ENCODE results near the gene PRKN. TPM values are rescaled to one million over a fixed set of nuclear protein-coding genes. Genes with fewer than 3 reads are reported as not detected.

Gene PRKN
- total and polyA plus RNA-seq, 2 experiments from 2014 or later, result 2.3 to 3.9 TPM

DNA sequence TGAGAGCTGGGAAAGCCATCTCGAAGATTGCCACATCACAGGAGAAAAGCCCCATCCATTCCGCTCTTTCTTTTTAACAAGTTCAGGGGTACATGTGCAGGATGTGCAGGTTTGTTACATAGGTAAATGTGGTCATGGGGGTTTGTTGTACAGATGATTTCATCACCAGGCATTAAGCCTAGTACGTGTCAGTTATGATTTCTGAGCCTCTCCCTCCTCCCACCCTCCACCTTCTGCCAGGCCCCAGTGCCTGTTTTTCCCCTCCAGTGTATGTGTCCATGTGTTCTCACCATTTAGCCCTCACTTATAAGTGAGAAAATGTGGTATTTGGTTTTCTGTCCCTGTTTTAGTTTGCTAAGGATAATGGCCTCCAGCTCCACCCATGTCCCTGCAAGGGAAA lies 887.2 kb downstream of the PRKN start:
- DNase-seq (ENCODE audit: low spot score), result no peak
- no peaks in the 10 kb centered on the region for H3K79me2 ChIP-seq
- WGBS (ENCODE audit: low lambda C conversion rate, missing lambda C conversion rate), result 95% methylated on average over 3 of the region's 3 CpGs
- H3K4me1 ChIP-seq (ENCODE audit: insufficient read depth), result peaks cover 4% of the 10 kb centered on the region
- no peak overlapping the region for H3K4me2 ChIP-seq
- TF ChIP-seq EZH2 (IDR thresholded peaks at IDR 0.05; ENCODE audit: borderline replicate concordance), result no peak
- TF ChIP-seq, protein P1, sequence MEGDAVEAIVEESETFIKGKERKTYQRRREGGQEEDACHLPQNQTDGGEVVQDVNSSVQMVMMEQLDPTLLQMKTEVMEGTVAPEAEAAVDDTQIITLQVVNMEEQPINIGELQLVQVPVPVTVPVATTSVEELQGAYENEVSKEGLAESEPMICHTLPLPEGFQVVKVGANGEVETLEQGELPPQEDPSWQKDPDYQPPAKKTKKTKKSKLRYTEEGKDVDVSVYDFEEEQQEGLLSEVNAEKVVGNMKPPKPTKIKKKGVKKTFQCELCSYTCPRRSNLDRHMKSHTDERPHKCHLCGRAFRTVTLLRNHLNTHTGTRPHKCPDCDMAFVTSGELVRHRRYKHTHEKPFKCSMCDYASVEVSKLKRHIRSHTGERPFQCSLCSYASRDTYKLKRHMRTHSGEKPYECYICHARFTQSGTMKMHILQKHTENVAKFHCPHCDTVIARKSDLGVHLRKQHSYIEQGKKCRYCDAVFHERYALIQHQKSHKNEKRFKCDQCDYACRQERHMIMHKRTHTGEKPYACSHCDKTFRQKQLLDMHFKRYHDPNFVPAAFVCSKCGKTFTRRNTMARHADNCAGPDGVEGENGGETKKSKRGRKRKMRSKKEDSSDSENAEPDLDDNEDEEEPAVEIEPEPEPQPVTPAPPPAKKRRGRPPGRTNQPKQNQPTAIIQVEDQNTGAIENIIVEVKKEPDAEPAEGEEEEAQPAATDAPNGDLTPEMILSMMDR (IDR thresholded peaks at IDR 0.05; ENCODE audit: poor library complexity), result no peak
- no peak for TF ChIP-seq EZH2phosphoT487 (IDR thresholded peaks at IDR 0.05; ENCODE audit: low read depth, severe bottlenecking, unreplicated experiment)
- no peaks in the 10 kb centered on the region for H3K36me3 ChIP-seq (replicated peaks; ENCODE audit: insufficient read depth, low read depth)
- no peak overlapping the region for H3K27ac ChIP-seq
- H2AFZ ChIP-seq, result no peak overlapping the region
- H3K9me3 ChIP-seq (ENCODE audit: low read depth), result no peaks in the 10 kb centered on the region
- H3K9me2 ChIP-seq (replicated peaks; ENCODE audit: insufficient read depth), result no peaks in the 10 kb centered on the region
- no peak overlapping the region for H3K4me3 ChIP-seq
- no peaks in the 10 kb centered on the region for H4K20me1 ChIP-seq (ENCODE audit: insufficient read depth, poor library complexity, severe bottlenecking)
- peaks cover 6% of the 10 kb centered on the region for H3K27me3 ChIP-seq

DNA sequence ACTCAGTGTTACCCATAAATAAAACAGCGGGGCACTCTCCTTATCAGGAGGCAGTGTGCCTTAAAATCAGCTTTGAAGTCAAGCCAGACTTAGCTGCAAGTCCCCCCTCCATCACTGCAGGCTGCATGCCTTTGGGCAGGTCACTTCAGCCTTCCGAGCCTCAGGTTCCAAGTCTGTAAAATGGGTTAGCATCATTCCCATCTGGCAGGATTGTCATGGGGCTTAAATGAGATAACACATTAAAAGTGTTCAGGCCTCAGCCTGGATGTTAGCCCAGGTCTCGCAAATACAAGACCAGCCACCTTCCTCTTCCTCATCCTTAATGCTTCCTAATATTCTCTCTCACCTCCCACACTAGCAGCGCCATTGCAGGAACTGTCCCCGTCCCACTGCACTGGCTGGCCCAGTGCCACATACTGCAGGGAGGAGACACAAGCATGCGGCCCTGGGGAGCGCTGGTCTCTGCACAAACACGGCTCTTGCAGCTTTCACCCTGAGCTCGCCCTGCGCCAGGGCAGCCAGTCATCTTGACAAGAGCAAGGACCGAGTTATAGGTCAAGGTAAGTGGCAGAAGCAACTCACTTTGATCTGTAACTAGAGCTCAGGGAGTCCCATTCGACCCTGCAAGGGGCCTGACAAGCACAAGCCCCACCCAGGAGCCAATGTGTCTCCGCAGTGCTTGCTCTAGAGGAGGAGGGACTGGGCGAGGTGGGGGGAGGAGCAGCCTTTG lies 889.1 kb downstream of the PRKN start:
- Histone ChIP-seq H4K20me1 (ENCODE audit: insufficient read depth, poor library complexity, severe bottlenecking) (no peaks in the 10 kb centered on the region), H3K4me3 (no peak overlapping the region), H3K4me1 (ENCODE audit: insufficient read depth) (peaks cover 4% of the 10 kb centered on the region), H3K79me2 (no peaks in the 10 kb centered on the region), H2AFZ (no peak overlapping the region), H3K27me3 (peaks cover 6% of the 10 kb centered on the region), H3K9me3 (ENCODE audit: low read depth) (no peaks in the 10 kb centered on the region), H3K27ac (no peak overlapping the region), H3K36me3 (replicated peaks; ENCODE audit: insufficient read depth, low read depth) (no peaks in the 10 kb centered on the region), H3K4me2 (peak overlapping the region; percentile 41), H3K9me2 (replicated peaks; ENCODE audit: insufficient read depth) (no peaks in the 10 kb centered on the region)
- TF ChIP-seq, protein P1 (IDR thresholded peaks at IDR 0.05; ENCODE audit: poor library complexity), result no peak
- TF ChIP-seq EZH2phosphoT487 (IDR thresholded peaks at IDR 0.05; ENCODE audit: low read depth, severe bottlenecking, unreplicated experiment) (no peak), EZH2 (IDR thresholded peaks at IDR 0.05; ENCODE audit: borderline replicate concordance) (no peak)
- no peak for DNase-seq (ENCODE audit: low spot score)
- 58% methylated on average over 14 of the region's 14 CpGs for WGBS (ENCODE audit: low lambda C conversion rate, missing lambda C conversion rate)

DNA sequence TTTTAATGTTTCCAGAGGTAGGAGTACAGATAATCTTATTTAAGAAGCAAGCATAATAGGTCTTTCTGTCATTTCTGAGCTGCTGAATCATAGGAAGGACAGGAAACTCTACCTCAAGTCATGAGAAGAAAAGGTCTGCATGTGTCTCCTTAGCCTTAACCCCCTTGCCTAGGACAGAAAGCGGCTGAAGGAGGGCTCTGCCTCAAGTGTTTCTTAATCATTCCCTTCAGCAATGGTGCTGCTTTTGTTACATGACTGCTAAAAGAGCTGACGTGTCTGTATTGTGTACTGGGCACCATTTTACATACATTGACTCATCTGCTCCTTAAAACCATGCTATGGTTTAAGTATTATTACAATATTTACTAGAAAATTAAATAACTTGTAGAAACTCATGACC lies 889.7 kb downstream of the PRKN start:
- Histone ChIP-seq H3K79me2 (no peaks in the 10 kb centered on the region), H3K4me2 (no peak overlapping the region), H3K27me3 (peaks cover 6% of the 10 kb centered on the region), H3K4me1 (ENCODE audit: insufficient read depth) (peaks cover 4% of the 10 kb centered on the region), H3K9me3 (ENCODE audit: low read depth) (no peaks in the 10 kb centered on the region), H3K4me3 (no peak overlapping the region), H2AFZ (no peak overlapping the region), H4K20me1 (ENCODE audit: insufficient read depth, poor library complexity, severe bottlenecking) (no peaks in the 10 kb centered on the region), H3K9me2 (replicated peaks; ENCODE audit: insufficient read depth) (no peaks in the 10 kb centered on the region), H3K27ac (no peak overlapping the region), H3K36me3 (replicated peaks; ENCODE audit: insufficient read depth, low read depth) (no peaks in the 10 kb centered on the region)
- 62% methylated on average over 2 of the region's 2 CpGs for WGBS (ENCODE audit: low lambda C conversion rate, missing lambda C conversion rate)
- DNase-seq (ENCODE audit: low spot score), result no peak
- TF ChIP-seq, protein P1 (IDR thresholded peaks at IDR 0.05; ENCODE audit: poor library complexity), result no peak
- TF ChIP-seq EZH2phosphoT487 (IDR thresholded peaks at IDR 0.05; ENCODE audit: low read depth, severe bottlenecking, unreplicated experiment), result no peak
- no peak for TF ChIP-seq EZH2 (IDR thresholded peaks at IDR 0.05; ENCODE audit: borderline replicate concordance)
